Progenitor cell of endocrine pancreas (in vitro differentiated cells): ENCODE data around the gene B3GNT9. TPM values are rescaled to one million over a fixed set of nuclear protein-coding genes. Genes with fewer than 3 reads are reported as not detected.

Experiments used
- DNase-seq: peaks from one replicate; pipeline ENCODE4 v3.0.0; 2021; ENCODE audit warnings: low spot score; ENCODE audit not compliant: unreplicated experiment
- H3K27ac Mint-ChIP-seq: 2 replicates; pipeline ENCODE4 v1.8.0; 2021; ENCODE audit warnings: mild to moderate bottlenecking, moderate library complexity, mixed read lengths
- H3K27me3 Mint-ChIP-seq: 2 replicates; pipeline ENCODE4 v1.8.0; 2021; ENCODE audit warnings: mixed read lengths
- H3K36me3 Mint-ChIP-seq: 2 replicates; pipeline ENCODE4 v1.8.0; 2022; ENCODE audit warnings: mixed read lengths; ENCODE audit not compliant: insufficient read depth
- H3K4me1 Mint-ChIP-seq: 2 replicates; pipeline ENCODE4 v1.8.0; 2021; ENCODE audit warnings: low read depth, mixed read lengths
- H3K4me3 Mint-ChIP-seq: 2 replicates; pipeline ENCODE4 v1.8.0; 2021; ENCODE audit warnings: low read depth, mild to moderate bottlenecking, moderate library complexity, mixed read lengths
- H3K9me3 Mint-ChIP-seq: 2 replicates; pipeline ENCODE4 v1.8.0; 2021; ENCODE audit warnings: low read depth, mixed read lengths
- CTCF ChIP-seq: fragments of 200-600 bp; sonication (generic); IDR thresholded peaks from one replicate; pipeline ENCODE4 v1.5.0; 2021; ENCODE audit warnings: antibody characterized with exemption, mild to moderate bottlenecking; ENCODE audit not compliant: unreplicated experiment
- total RNA-seq: library from RNA; stranded (reverse); gene quantifications from 2 replicates; pipeline ENCODE4 v1.2.1, GENCODE V29; 2021

Gene B3GNT9
- total RNA-seq, 1 donor from 2014 or later = 5.1 TPM

- Mint-ChIP-seq H3K36me3 (no peaks in the 10 kb centered on the region), H3K27ac (no peak overlapping the region), H3K4me3 (no peak overlapping the region), H3K4me1 (peaks cover 4% of the 10 kb centered on the region), H3K9me3 (no peaks in the 10 kb centered on the region), H3K27me3 (peaks cover 84% of the 10 kb centered on the region)
- TF ChIP-seq CTCF = no peak
- no peak for DNase-seq
These were observed 6.4 kb upstream of the B3GNT9 start for GRCh38 chr16:67157106-67157748.

GRCh38 chr16:67156143-67156844, 5.5 kb upstream of the B3GNT9 start:
- peaks cover 83% of the 10 kb centered on the region for H3K27me3 Mint-ChIP-seq
- no peak overlapping the region for H3K4me3 Mint-ChIP-seq
- no peaks in the 10 kb centered on the region for H3K9me3 Mint-ChIP-seq
- no peak for TF ChIP-seq CTCF
- H3K4me1 Mint-ChIP-seq = peaks cover 4% of the 10 kb centered on the region
- no peak for DNase-seq
- H3K36me3 Mint-ChIP-seq = no peaks in the 10 kb centered on the region
- H3K27ac Mint-ChIP-seq = no peak overlapping the region

DNA sequence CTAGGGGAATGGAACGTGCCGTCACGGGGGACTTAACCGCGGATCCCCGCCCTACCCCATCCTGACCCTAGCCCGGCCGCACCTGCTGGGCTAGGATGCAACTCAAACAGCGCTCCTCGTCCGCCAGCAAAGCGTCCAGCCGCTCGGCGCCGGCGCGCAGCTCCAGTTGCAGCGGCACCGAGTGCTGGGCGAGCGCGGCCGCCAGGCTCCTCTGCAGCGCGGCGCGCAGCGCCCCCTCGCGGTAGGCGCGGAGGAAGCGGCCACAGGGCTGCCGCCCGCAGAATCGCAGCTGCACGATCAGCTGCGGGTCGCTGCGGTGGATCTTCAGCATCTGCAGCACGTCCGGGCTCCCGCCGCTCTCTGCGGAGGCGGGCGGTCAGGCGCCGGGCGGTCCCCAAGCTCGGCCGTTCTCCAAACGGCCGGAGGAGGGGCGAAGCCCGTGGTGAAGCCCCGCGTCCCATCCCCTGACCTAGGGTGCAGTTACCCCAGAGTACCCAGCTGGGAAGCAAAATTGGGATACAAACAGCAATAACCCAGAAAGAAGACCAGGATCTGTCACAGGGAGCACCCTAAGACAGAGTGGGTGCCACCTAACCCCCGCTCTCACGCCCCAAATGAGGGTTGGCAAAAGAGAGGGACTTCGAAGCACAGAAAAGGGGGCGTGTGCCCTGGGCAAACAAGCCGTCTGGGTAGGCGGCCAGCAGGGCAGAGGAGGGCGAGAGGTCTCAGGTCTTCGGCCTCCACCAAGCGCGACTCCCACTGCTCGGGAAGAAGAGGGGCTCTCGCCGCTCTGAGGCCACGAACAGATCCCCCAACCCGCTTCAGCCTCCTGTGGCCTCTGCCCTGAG, 4.7 kb upstream of the B3GNT9 start:
- Mint-ChIP-seq H3K4me1 (peaks cover 5% of the 10 kb centered on the region), H3K4me3 (peak overlapping the region; percentile 65), H3K27ac (no peak overlapping the region), H3K27me3 (peaks cover 79% of the 10 kb centered on the region), H3K36me3 (no peaks in the 10 kb centered on the region), H3K9me3 (no peaks in the 10 kb centered on the region)
- peak; percentile 99 for TF ChIP-seq CTCF
- peak; percentile 80 for DNase-seq

GRCh38 chr16:67154578-67155294, 3.9 kb upstream of the B3GNT9 start:
- H3K4me1 Mint-ChIP-seq = peaks cover 5% of the 10 kb centered on the region
- no peak for DNase-seq

More at GRCh38 chr16:67154578-67155294, 3.9 kb upstream of the B3GNT9 start:
- peaks cover 74% of the 10 kb centered on the region for H3K27me3 Mint-ChIP-seq
- no peak overlapping the region for H3K27ac Mint-ChIP-seq
- TF ChIP-seq CTCF = no peak
- no peaks in the 10 kb centered on the region for H3K36me3 Mint-ChIP-seq
- H3K9me3 Mint-ChIP-seq = no peaks in the 10 kb centered on the region
- peak overlapping the region; percentile 65 for H3K4me3 Mint-ChIP-seq
